ENCODE results near the gene DPH3. TPM values are rescaled to one million over a fixed set of nuclear protein-coding genes. Genes with fewer than 3 reads are reported as not detected.

Gene DPH3
- total RNA-seq, 4 donors from 2014 or later, result 17.8 to 33.8 (median 24.3) TPM

GRCh38 chr3:16272588-16272987, 7.8 kb upstream of the DPH3 start:
- Histone ChIP-seq H3K36me3 (peaks cover 0 to 48% (median 0%) of the 10 kb centered on the region in 3 donors), H3K4me3 (no peak overlapping the region), H3K27ac (no peak overlapping the region), H3K27me3 (no peaks in the 10 kb centered on the region), H3K4me1 (no peaks in the 10 kb centered on the region), H3K9me3 (no peaks in the 10 kb centered on the region)
- no peak for DNase-seq
- TF ChIP-seq POLR2A (IDR thresholded peaks at IDR 0.05), result no peak
- TF ChIP-seq, protein P1, sequence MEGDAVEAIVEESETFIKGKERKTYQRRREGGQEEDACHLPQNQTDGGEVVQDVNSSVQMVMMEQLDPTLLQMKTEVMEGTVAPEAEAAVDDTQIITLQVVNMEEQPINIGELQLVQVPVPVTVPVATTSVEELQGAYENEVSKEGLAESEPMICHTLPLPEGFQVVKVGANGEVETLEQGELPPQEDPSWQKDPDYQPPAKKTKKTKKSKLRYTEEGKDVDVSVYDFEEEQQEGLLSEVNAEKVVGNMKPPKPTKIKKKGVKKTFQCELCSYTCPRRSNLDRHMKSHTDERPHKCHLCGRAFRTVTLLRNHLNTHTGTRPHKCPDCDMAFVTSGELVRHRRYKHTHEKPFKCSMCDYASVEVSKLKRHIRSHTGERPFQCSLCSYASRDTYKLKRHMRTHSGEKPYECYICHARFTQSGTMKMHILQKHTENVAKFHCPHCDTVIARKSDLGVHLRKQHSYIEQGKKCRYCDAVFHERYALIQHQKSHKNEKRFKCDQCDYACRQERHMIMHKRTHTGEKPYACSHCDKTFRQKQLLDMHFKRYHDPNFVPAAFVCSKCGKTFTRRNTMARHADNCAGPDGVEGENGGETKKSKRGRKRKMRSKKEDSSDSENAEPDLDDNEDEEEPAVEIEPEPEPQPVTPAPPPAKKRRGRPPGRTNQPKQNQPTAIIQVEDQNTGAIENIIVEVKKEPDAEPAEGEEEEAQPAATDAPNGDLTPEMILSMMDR (IDR thresholded peaks at IDR 0.05), result no peak

GRCh38 chr3:16270855-16271254, 6.1 kb upstream of the DPH3 start:
- Histone ChIP-seq H3K4me1 (peaks cover 0 to 13% (median 0%) of the 10 kb centered on the region in 4 donors), H3K36me3 (peaks cover 0 to 48% (median 0%) of the 10 kb centered on the region in 3 donors), H3K27ac (no peak overlapping the region), H3K27me3 (no peaks in the 10 kb centered on the region), H3K4me3 (no peak overlapping the region), H3K9me3 (no peaks in the 10 kb centered on the region)
- no peak for DNase-seq
- no peak for TF ChIP-seq POLR2A (IDR thresholded peaks at IDR 0.05)

- Histone ChIP-seq H3K27me3 (no peaks in the 10 kb centered on the region), H3K4me1 (peaks cover 0 to 35% (median 0%) of the 10 kb centered on the region in 4 donors), H3K27ac (peak overlapping the region in 3 of 4 donors; percentile 9 to 54 (median 35)), H3K36me3 (peaks cover 0 to 25% (median 0%) of the 10 kb centered on the region in 3 donors), H3K9me3 (no peaks in the 10 kb centered on the region), H3K4me3 (peak overlapping the region in 2 of 4 donors; percentile 63 to 92)
- TF ChIP-seq, protein P1 (IDR thresholded peaks at IDR 0.05), result no peak
- TF ChIP-seq POLR2A (IDR thresholded peaks at IDR 0.05), result no peak
- no peak for DNase-seq
Observed at GRCh38 chr3:16266714-16267113, 2.0 kb upstream of the DPH3 start.

DNA sequence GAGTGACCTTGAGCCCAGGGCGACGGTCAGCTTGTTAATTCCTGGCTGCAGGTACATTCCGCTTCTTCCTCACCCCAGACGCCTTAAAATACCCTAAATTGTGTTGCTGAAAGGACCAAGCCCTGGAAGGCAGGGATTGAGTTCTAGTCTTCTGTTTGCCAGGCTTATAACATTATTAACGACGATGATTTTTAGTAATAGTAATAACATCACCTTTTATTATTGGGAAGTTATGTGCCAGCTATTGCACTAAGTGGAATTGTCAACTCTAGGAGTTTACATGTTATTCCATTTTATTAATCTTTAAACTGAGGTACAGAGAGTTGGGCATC, 678 bp upstream of the DPH3 start:
- no peak for DNase-seq
- Histone ChIP-seq H3K9me3 (no peaks in the 10 kb centered on the region), H3K4me1 (peaks cover 0 to 35% (median 0%) of the 10 kb centered on the region in 4 donors), H3K27ac (peak overlapping the region; percentile 88 to 97 (median 92)), H3K27me3 (no peaks in the 10 kb centered on the region), H3K36me3 (peaks cover 0 to 16% (median 0%) of the 10 kb centered on the region in 3 donors), H3K4me3 (peak overlapping the region; percentile 63 to 92 (median 66))
- peak in 1 of 2 donors; percentile 24 for TF ChIP-seq POLR2A (IDR thresholded peaks at IDR 0.05)
- TF ChIP-seq, protein P1 (IDR thresholded peaks at IDR 0.05), result no peak

DNA sequence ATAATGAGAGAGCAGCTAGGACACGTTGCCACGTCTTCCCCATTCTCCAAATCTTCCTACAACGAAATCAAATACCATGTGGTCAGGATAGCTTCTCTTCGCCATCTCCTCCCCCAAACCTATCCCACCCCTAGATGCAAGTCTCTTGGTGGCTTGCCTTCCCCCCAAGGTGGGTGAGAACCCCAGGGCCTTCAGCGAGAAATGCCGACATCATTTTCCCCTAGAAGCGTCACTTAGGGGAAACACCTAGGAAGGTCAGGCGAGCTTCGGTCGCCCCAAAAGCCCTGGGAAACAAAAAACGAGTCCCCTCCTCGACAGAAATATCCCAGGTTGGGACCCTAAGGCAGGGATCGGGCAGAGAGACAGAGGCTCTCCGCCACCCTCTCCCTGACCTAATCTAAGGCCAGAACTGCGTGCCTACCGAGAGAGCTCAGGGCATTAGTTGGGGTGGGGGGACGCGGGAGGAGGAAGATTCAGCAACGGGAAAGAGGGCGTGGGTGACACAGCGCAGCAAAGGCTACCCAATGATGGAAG, 502 bp downstream of the DPH3 start:
- Histone ChIP-seq H3K4me3 (peak overlapping the region; percentile 63 to 92 (median 66)), H3K9me3 (no peaks in the 10 kb centered on the region), H3K27me3 (no peaks in the 10 kb centered on the region), H3K36me3 (peaks cover 0 to 18% (median 0%) of the 10 kb centered on the region in 3 donors), H3K27ac (peak overlapping the region; percentile 88 to 97 (median 92)), H3K4me1 (peaks cover 0 to 35% (median 0%) of the 10 kb centered on the region in 4 donors)
- TF ChIP-seq, protein P1 (IDR thresholded peaks at IDR 0.05), result no peak
- no peak for TF ChIP-seq POLR2A (IDR thresholded peaks at IDR 0.05)
- no peak for DNase-seq

DNA sequence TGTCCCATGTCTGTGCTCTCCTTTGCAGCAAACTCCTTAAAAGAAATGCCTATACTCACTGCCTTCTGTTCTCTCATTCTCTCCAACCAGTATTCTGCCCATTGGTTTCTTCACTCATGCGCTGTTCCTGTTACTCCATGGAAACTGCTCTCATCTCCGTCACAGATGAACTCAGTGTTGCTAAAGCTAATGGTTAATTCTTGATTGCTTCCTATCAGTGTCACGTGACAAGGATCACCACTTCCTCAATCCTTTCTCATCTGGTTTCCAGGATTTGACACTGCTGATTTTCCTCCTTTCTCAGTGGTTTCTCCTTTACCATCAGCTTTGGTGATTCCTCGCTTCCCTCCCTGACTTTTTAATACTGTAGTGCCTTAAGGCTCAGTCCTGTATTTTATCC, 2.6 kb downstream of the DPH3 start:
- TF ChIP-seq, protein P1 (IDR thresholded peaks at IDR 0.05), result no peak
- TF ChIP-seq POLR2A (IDR thresholded peaks at IDR 0.05), result no peak
- H3K27ac ChIP-seq, result peak overlapping the region in 1 of 4 donors; percentile 2
- no peak overlapping the region for H3K4me3 ChIP-seq
- H3K9me3 ChIP-seq, result no peaks in the 10 kb centered on the region
- no peaks in the 10 kb centered on the region for H3K27me3 ChIP-seq
- H3K36me3 ChIP-seq, result peaks cover 0 to 23% (median 0%) of the 10 kb centered on the region in 3 donors
- DNase-seq, result no peak
- H3K4me1 ChIP-seq, result peaks cover 0 to 33% (median 0%) of the 10 kb centered on the region in 4 donors
